Measurements from ENCODE around the gene AHSG. TPM values are rescaled to one million over a fixed set of nuclear protein-coding genes. Genes with fewer than 3 reads are reported as not detected.

The AHSG gene
- total RNA-seq, 1 experiment from 2014 or later: not detected

- Histone ChIP-seq H3K4me1 (replicated peaks) (no peaks in the 10 kb centered on the region), H3K27ac (no peak overlapping the region), H3K27me3 (replicated peaks) (no peaks in the 10 kb centered on the region), H3K9me3 (replicated peaks) (no peaks in the 10 kb centered on the region), H3K4me3 (no peak overlapping the region), H3K36me3 (no peaks in the 10 kb centered on the region)
- no peak for DNase-seq (ENCODE audit: low read depth in 1 of 2, low spot score in 2 of 2)
These were observed 13.6 kb upstream of the AHSG start for GRCh38 chr3:186599142-186599784.

GRCh38 chr3:186599785-186600166 lies 13.1 kb upstream of the AHSG start:
- DNase-seq (ENCODE audit: low read depth in 1 of 2, low spot score in 2 of 2): no peak
- no peak overlapping the region for H3K4me3 ChIP-seq
- H3K9me3 ChIP-seq (replicated peaks): no peaks in the 10 kb centered on the region
- no peaks in the 10 kb centered on the region for H3K36me3 ChIP-seq
- no peaks in the 10 kb centered on the region for H3K27me3 ChIP-seq (replicated peaks)
- no peak overlapping the region for H3K27ac ChIP-seq
- H3K4me1 ChIP-seq (replicated peaks): no peaks in the 10 kb centered on the region

GRCh38 chr3:186600896-186601295 lies 12.0 kb upstream of the AHSG start:
- no peaks in the 10 kb centered on the region for H3K4me1 ChIP-seq (replicated peaks)

GRCh38 chr3:186603159-186603558 lies 9.7 kb upstream of the AHSG start:
- DNase-seq (ENCODE audit: low read depth in 1 of 2, low spot score in 2 of 2): no peak
- Histone ChIP-seq H3K27me3 (replicated peaks) (no peaks in the 10 kb centered on the region), H3K9me3 (replicated peaks) (no peaks in the 10 kb centered on the region)

More at GRCh38 chr3:186600896-186601295, 12.0 kb upstream of the AHSG start:
- H3K27ac ChIP-seq: no peak overlapping the region
- DNase-seq (ENCODE audit: low read depth in 1 of 2, low spot score in 2 of 2): no peak
- H3K27me3 ChIP-seq (replicated peaks): no peaks in the 10 kb centered on the region
- no peak overlapping the region for H3K4me3 ChIP-seq
- no peaks in the 10 kb centered on the region for H3K36me3 ChIP-seq
- no peaks in the 10 kb centered on the region for H3K9me3 ChIP-seq (replicated peaks)

DNA sequence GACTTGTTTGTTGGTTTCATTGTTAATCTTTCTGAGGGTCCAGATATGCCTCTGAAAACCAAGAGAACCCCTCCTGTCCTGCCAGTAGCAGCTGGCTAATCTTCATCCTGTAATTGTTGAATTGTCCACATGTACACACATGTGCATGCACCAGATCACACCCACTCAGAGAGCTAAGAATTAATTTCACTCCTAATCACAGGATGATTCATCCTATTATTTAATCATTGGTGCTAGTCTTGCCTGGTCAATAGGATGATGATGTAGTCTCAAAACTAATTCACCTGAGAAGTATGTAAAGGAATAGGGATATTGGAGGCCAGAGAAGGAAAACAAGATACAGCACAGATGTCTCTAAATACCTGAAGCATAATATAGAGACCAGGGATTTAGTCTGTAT lies 7.8 kb upstream of the AHSG start:
- H3K36me3 ChIP-seq: no peaks in the 10 kb centered on the region
- DNase-seq (ENCODE audit: low read depth in 1 of 2, low spot score in 2 of 2): no peak

More at GRCh38 chr3:186603159-186603558, 9.7 kb upstream of the AHSG start:
- Histone ChIP-seq H3K4me3 (no peak overlapping the region), H3K27ac (no peak overlapping the region), H3K36me3 (no peaks in the 10 kb centered on the region), H3K4me1 (replicated peaks) (no peaks in the 10 kb centered on the region)

DNA sequence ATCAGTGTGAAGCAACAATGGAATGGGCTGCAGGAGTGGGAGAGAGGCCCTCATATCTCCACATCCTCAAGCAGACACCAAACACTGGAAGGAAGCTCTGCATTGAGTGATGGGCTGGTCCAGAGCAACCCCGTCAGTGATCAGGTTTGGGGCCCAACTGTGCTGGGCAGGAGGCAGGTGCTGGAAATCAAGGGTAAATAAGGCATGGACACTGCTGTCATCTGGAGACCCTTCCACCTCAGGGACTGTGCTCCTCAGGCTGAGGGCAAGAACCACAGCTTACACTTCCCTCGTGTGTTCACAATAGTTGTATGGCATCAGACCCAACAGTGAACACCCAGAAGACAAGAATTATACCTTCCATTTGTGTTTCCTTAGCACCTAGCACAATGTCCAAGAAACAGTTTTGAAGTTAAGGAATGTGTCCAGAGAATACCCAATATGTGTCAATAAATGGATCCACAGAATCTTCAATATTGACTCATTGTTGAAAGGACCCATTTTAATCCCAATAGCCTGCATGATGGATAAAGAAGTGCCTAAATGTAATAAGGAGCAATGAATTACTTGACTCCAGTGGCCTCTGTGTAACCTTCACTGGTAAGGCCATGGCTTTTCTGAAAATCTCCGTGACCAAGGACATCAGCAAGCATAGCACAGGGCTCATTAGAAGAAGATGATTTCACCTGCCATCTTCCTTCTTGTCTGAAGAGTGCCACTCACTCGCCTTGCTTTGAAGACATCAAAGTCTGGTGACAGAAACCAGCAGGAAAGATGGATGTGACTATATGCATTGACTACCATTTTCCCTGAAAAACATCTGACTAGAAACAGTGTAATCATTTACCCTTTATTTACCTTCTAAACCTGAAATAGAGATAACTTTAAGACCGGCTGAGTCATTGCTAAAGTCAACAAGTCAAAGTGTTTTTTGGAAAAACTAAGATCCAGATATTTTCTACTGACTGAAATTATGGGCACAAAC lies 7.0 kb upstream of the AHSG start:
- Histone ChIP-seq H3K4me3 (no peak overlapping the region), H3K27ac (no peak overlapping the region), H3K9me3 (replicated peaks) (no peaks in the 10 kb centered on the region), H3K4me1 (replicated peaks) (no peaks in the 10 kb centered on the region), H3K27me3 (replicated peaks) (no peaks in the 10 kb centered on the region), H3K36me3 (no peaks in the 10 kb centered on the region)
- no peak for DNase-seq (ENCODE audit: low read depth in 1 of 2, low spot score in 2 of 2)

More for the DNA sequence above, 7.8 kb upstream of the AHSG start:
- no peaks in the 10 kb centered on the region for H3K9me3 ChIP-seq (replicated peaks)
- no peak overlapping the region for H3K27ac ChIP-seq
- H3K4me3 ChIP-seq: no peak overlapping the region
- no peaks in the 10 kb centered on the region for H3K27me3 ChIP-seq (replicated peaks)
- no peaks in the 10 kb centered on the region for H3K4me1 ChIP-seq (replicated peaks)

GRCh38 chr3:186608624-186609215 lies 4.1 kb upstream of the AHSG start:
- Histone ChIP-seq H3K27me3 (replicated peaks) (no peaks in the 10 kb centered on the region), H3K36me3 (no peaks in the 10 kb centered on the region), H3K4me1 (replicated peaks) (no peaks in the 10 kb centered on the region), H3K27ac (no peak overlapping the region), H3K4me3 (no peak overlapping the region), H3K9me3 (replicated peaks) (no peaks in the 10 kb centered on the region)
- no peak for DNase-seq (ENCODE audit: low read depth in 1 of 2, low spot score in 2 of 2)

GRCh38 chr3:186609247-186609868 lies 3.5 kb upstream of the AHSG start:
- Histone ChIP-seq H3K4me1 (replicated peaks) (no peaks in the 10 kb centered on the region), H3K27ac (no peak overlapping the region), H3K27me3 (replicated peaks) (no peaks in the 10 kb centered on the region), H3K9me3 (replicated peaks) (no peaks in the 10 kb centered on the region), H3K4me3 (no peak overlapping the region), H3K36me3 (no peaks in the 10 kb centered on the region)
- DNase-seq (ENCODE audit: low read depth in 1 of 2, low spot score in 2 of 2): no peak

- no peak overlapping the region for H3K27ac ChIP-seq
- no peaks in the 10 kb centered on the region for H3K27me3 ChIP-seq (replicated peaks)
- DNase-seq (ENCODE audit: low read depth in 1 of 2, low spot score in 2 of 2): no peak
- H3K4me3 ChIP-seq: no peak overlapping the region
- no peaks in the 10 kb centered on the region for H3K36me3 ChIP-seq
- peaks cover 5% of the 10 kb centered on the region for H3K4me1 ChIP-seq (replicated peaks)
- H3K9me3 ChIP-seq (replicated peaks): no peaks in the 10 kb centered on the region
These were observed 795 bp upstream of the AHSG start for GRCh38 chr3:186612065-186612464.

- Histone ChIP-seq H3K27ac (no peak overlapping the region), H3K4me3 (no peak overlapping the region), H3K4me1 (replicated peaks) (peaks cover 11% of the 10 kb centered on the region), H3K27me3 (replicated peaks) (peaks cover 6% of the 10 kb centered on the region), H3K36me3 (no peaks in the 10 kb centered on the region), H3K9me3 (replicated peaks) (no peaks in the 10 kb centered on the region)
- DNase-seq (ENCODE audit: low read depth in 1 of 2, low spot score in 2 of 2): no peak
These were observed 891 bp downstream of the AHSG start for GRCh38 chr3:186613637-186614265.

GRCh38 chr3:186614266-186614596 lies 1.4 kb downstream of the AHSG start:
- H3K27me3 ChIP-seq (replicated peaks): peaks cover 6% of the 10 kb centered on the region
- H3K27ac ChIP-seq: no peak overlapping the region
- no peak overlapping the region for H3K4me3 ChIP-seq

DNA sequence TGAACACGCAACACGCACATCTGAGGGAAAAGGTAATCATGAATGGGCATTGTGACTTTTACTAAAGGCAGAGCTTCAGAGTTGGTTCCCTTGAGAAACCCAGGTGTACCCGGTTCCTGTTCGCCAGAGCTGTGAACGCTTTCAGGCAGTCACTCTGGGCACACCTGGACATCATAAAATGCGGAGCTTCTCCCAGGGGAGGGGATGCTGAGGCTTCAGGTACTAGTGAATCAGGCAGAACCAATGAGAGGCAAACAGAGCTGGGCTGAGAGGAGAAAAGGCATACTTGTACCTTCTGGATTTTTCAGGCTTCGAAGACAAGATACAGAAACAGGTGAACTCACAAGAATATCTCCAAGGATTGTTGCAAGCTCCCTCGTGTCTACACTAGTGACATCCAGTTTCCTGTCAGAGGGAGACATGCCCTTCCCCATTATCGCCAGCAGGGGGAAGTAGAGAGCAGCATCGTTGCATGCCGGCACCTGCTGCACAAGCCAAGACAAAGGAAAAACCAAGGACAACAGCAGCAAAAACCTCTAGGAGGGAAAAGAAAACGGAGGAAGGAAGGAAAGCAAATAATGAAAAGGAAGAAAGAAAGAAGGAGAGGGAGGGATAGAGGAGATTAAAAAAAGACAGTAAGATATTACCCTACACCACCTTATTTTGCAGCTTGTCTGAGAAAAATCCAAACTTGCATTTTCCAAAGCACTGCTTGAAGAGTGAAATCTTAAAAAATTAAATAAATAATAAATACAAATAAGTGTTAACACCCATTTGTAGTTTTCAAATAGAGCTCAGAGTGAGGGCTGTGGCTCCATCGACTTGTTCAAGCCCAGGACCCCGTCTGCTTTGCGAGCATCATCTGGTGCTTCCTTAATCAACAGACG lies 2.0 kb downstream of the AHSG start:
- no peak overlapping the region for H3K27ac ChIP-seq
- no peaks in the 10 kb centered on the region for H3K9me3 ChIP-seq (replicated peaks)
- DNase-seq (ENCODE audit: low read depth in 1 of 2, low spot score in 2 of 2): peak; percentile 51 to 55
- no peak overlapping the region for H3K4me3 ChIP-seq
- H3K36me3 ChIP-seq: no peaks in the 10 kb centered on the region
- peaks cover 6% of the 10 kb centered on the region for H3K27me3 ChIP-seq (replicated peaks)
- peaks cover 11% of the 10 kb centered on the region for H3K4me1 ChIP-seq (replicated peaks)

More at GRCh38 chr3:186614266-186614596, 1.4 kb downstream of the AHSG start:
- peaks cover 11% of the 10 kb centered on the region for H3K4me1 ChIP-seq (replicated peaks)
- H3K36me3 ChIP-seq: no peaks in the 10 kb centered on the region
- no peak for DNase-seq (ENCODE audit: low read depth in 1 of 2, low spot score in 2 of 2)
- no peaks in the 10 kb centered on the region for H3K9me3 ChIP-seq (replicated peaks)

GRCh38 chr3:186616299-186616617 lies 3.4 kb downstream of the AHSG start:
- Histone ChIP-seq H3K36me3 (no peaks in the 10 kb centered on the region), H3K4me1 (replicated peaks) (peaks cover 11% of the 10 kb centered on the region), H3K27ac (no peak overlapping the region), H3K27me3 (replicated peaks) (peaks cover 6% of the 10 kb centered on the region), H3K4me3 (no peak overlapping the region), H3K9me3 (replicated peaks) (no peaks in the 10 kb centered on the region)
- no peak for DNase-seq (ENCODE audit: low read depth in 1 of 2, low spot score in 2 of 2)

Data from SJSA1 (cell line).